Activated T-helper 1 cell treated with anti-CD3 and anti-CD28 coated beads, Interleukin-12 subunit alpha, Interleukin-12 subunit beta, Interleukin-2, Interleukin-4 antibody, amounts not matched to agents 30 ng/mL and 10 ng/mL and 1 ng/mL, durations not matched to agents 14 hours and 24 hours and 36 hours (primary cell): ENCODE data around the gene KIF21B. TPM values are rescaled to one million over a fixed set of nuclear protein-coding genes. Genes with fewer than 3 reads are reported as not detected.
A peak's percentile ranks its signal among the peaks of the same experiment; 100 is the strongest.

Source experiments
- DNase-seq: peaks from one replicate; pipeline ENCODE4 v3.0.0; 2021; ENCODE audit warnings: low spot score
- H3K27ac Mint-ChIP-seq: one replicate; pipeline ENCODE4 v1.8.0; 2021; ENCODE audit warnings: mild to moderate bottlenecking, mixed read lengths
- H3K27me3 Mint-ChIP-seq: one replicate; pipeline ENCODE4 v1.8.0; 2022; ENCODE audit warnings: mild to moderate bottlenecking, moderate library complexity, mixed read lengths; ENCODE audit not compliant: insufficient read depth
- H3K36me3 Mint-ChIP-seq: one replicate; pipeline ENCODE4 v1.8.0; 2021; ENCODE audit warnings: low read depth, mixed read lengths
- H3K4me1 Mint-ChIP-seq: one replicate; pipeline ENCODE4 v1.8.0; 2021; ENCODE audit warnings: low read depth, mixed read lengths
- H3K4me3 Mint-ChIP-seq: one replicate; pipeline ENCODE4 v1.8.0; 2021; ENCODE audit warnings: mild to moderate bottlenecking, moderate library complexity, mixed read lengths
- H3K9me3 Mint-ChIP-seq: one replicate; pipeline ENCODE4 v1.8.0; 2021; ENCODE audit warnings: mixed read lengths
- intact Hi-C: fragments of 100-400 bp; cut with micrococcal nuclease; formaldehyde crosslinking; loops from one replicate; pipeline ENCODE4 v1.15.1; 2024
- total RNA-seq: library from RNA; stranded (reverse); gene quantifications from 2 replicates; pipeline ENCODE4 v1.2.3, GENCODE V29; 2022

KIF21B gene
- total RNA-seq, 1 donor from 2014 or later, result 52.0 TPM

GRCh38 chr1:201039876-201040275, 16.4 kb upstream of the KIF21B start:
- Mint-ChIP-seq H3K27me3 (peaks cover 7% of the 10 kb centered on the region), H3K4me3 (no peak overlapping the region), H3K9me3 (no peaks in the 10 kb centered on the region), H3K27ac (no peak overlapping the region), H3K36me3 (no peaks in the 10 kb centered on the region), H3K4me1 (peaks cover 5% of the 10 kb centered on the region)
- intact Hi-C loops, result loop anchor here (5.0 kb wide), 1 partner anchor 418 kb away; the partner anchor contains the start of gene KIF14
- DNase-seq, result no peak

GRCh38 chr1:201039418-201039817, 15.9 kb upstream of the KIF21B start:
- H3K4me1 Mint-ChIP-seq, result peaks cover 5% of the 10 kb centered on the region
- peaks cover 7% of the 10 kb centered on the region for H3K27me3 Mint-ChIP-seq
- H3K27ac Mint-ChIP-seq, result no peak overlapping the region
- intact Hi-C loops, result no loop called here
- no peaks in the 10 kb centered on the region for H3K9me3 Mint-ChIP-seq
- no peak for DNase-seq
- H3K4me3 Mint-ChIP-seq, result no peak overlapping the region
- no peaks in the 10 kb centered on the region for H3K36me3 Mint-ChIP-seq

- Mint-ChIP-seq H3K27ac (no peak overlapping the region), H3K27me3 (peaks cover 4% of the 10 kb centered on the region), H3K36me3 (no peaks in the 10 kb centered on the region), H3K4me1 (peaks cover 5% of the 10 kb centered on the region), H3K9me3 (no peaks in the 10 kb centered on the region), H3K4me3 (no peak overlapping the region)
- intact Hi-C loops, result no loop called here
- no peak for DNase-seq
Observed at GRCh38 chr1:201038186-201038876, 14.8 kb upstream of the KIF21B start.

GRCh38 chr1:201036188-201036842, 12.8 kb upstream of the KIF21B start:
- intact Hi-C loops, result no loop called here
- Mint-ChIP-seq H3K27me3 (no peaks in the 10 kb centered on the region), H3K36me3 (no peaks in the 10 kb centered on the region), H3K4me3 (no peak overlapping the region), H3K9me3 (no peaks in the 10 kb centered on the region), H3K4me1 (no peaks in the 10 kb centered on the region), H3K27ac (no peak overlapping the region)
- DNase-seq, result no peak

GRCh38 chr1:201034671-201035070, 11.2 kb upstream of the KIF21B start:
- no peak for DNase-seq
- Mint-ChIP-seq H3K9me3 (no peaks in the 10 kb centered on the region), H3K4me1 (no peaks in the 10 kb centered on the region), H3K36me3 (no peaks in the 10 kb centered on the region), H3K27me3 (no peaks in the 10 kb centered on the region), H3K4me3 (no peak overlapping the region), H3K27ac (no peak overlapping the region)
- intact Hi-C loops, result no loop called here

GRCh38 chr1:201032408-201032807, 8.9 kb upstream of the KIF21B start:
- Mint-ChIP-seq H3K9me3 (no peaks in the 10 kb centered on the region), H3K27ac (no peak overlapping the region), H3K4me1 (peaks cover 5% of the 10 kb centered on the region), H3K36me3 (no peaks in the 10 kb centered on the region), H3K27me3 (no peaks in the 10 kb centered on the region), H3K4me3 (no peak overlapping the region)
- intact Hi-C loops, result no loop called here
- no peak for DNase-seq

GRCh38 chr1:201028461-201028889, 5.0 kb upstream of the KIF21B start:
- Mint-ChIP-seq H3K4me3 (no peak overlapping the region), H3K36me3 (no peaks in the 10 kb centered on the region), H3K27ac (no peak overlapping the region), H3K27me3 (no peaks in the 10 kb centered on the region), H3K4me1 (peaks cover 38% of the 10 kb centered on the region), H3K9me3 (no peaks in the 10 kb centered on the region)
- no peak for DNase-seq
- intact Hi-C loops, result loop anchor here (10.0 kb wide), 2 partner anchors 926 to 1136 kb away; partner anchors contain the start of genes PTPN7 and TIMM17A

GRCh38 chr1:201026836-201027235, 3.3 kb upstream of the KIF21B start:
- DNase-seq, result no peak
- Mint-ChIP-seq H3K27ac (no peak overlapping the region), H3K36me3 (peaks cover 8% of the 10 kb centered on the region), H3K4me1 (peaks cover 49% of the 10 kb centered on the region), H3K4me3 (peak overlapping the region; percentile 38), H3K9me3 (no peaks in the 10 kb centered on the region), H3K27me3 (no peaks in the 10 kb centered on the region)
- intact Hi-C loops, result loop anchor here (10.0 kb wide), 2 partner anchors 928 to 1138 kb away; partner anchors contain the start of genes PTPN7 and TIMM17A

- peak overlapping the region; percentile 38 for H3K4me3 Mint-ChIP-seq
Observed at GRCh38 chr1:201026234-201026633, 2.7 kb upstream of the KIF21B start.

GRCh38 chr1:201025571-201026002, 2.1 kb upstream of the KIF21B start:
- no peaks in the 10 kb centered on the region for H3K9me3 Mint-ChIP-seq
- intact Hi-C loops, result loop anchor here (10.0 kb wide), 2 partner anchors 929 to 1139 kb away; partner anchors contain the start of genes PTPN7 and TIMM17A
- H3K27ac Mint-ChIP-seq, result peak overlapping the region; percentile 32
- H3K4me3 Mint-ChIP-seq, result peak overlapping the region; percentile 38
- H3K36me3 Mint-ChIP-seq, result peaks cover 9% of the 10 kb centered on the region
- DNase-seq, result no peak
- peaks cover 58% of the 10 kb centered on the region for H3K4me1 Mint-ChIP-seq
- no peaks in the 10 kb centered on the region for H3K27me3 Mint-ChIP-seq

More at GRCh38 chr1:201026234-201026633, 2.7 kb upstream of the KIF21B start:
- H3K36me3 Mint-ChIP-seq, result peaks cover 9% of the 10 kb centered on the region
- peaks cover 52% of the 10 kb centered on the region for H3K4me1 Mint-ChIP-seq
- H3K27me3 Mint-ChIP-seq, result no peaks in the 10 kb centered on the region
- intact Hi-C loops, result loop anchor here (10.0 kb wide), 2 partner anchors 929 to 1139 kb away; partner anchors contain the start of genes PTPN7 and TIMM17A
- no peak for DNase-seq
- peak overlapping the region; percentile 32 for H3K27ac Mint-ChIP-seq
- H3K9me3 Mint-ChIP-seq, result no peaks in the 10 kb centered on the region

GRCh38 chr1:201024625-201024998, 1.1 kb upstream of the KIF21B start:
- no peak for DNase-seq
- Mint-ChIP-seq H3K27ac (no peak overlapping the region), H3K36me3 (peaks cover 9% of the 10 kb centered on the region), H3K27me3 (no peaks in the 10 kb centered on the region), H3K4me3 (peak overlapping the region; percentile 38), H3K9me3 (no peaks in the 10 kb centered on the region), H3K4me1 (peaks cover 67% of the 10 kb centered on the region)
- intact Hi-C loops, result loop anchor here (10.0 kb wide), 2 partner anchors 930 to 1140 kb away; partner anchors contain the start of genes PTPN7 and TIMM17A

GRCh38 chr1:201023920-201024624, 558 bp upstream of the KIF21B start:
- no peak for DNase-seq
- intact Hi-C loops, result loop anchor here (1.0 to 10.0 kb wide), 5 partner anchors 9 to 1141 kb away; partner anchors contain the start of genes PTPN7 and TIMM17A
- no peak overlapping the region for H3K27ac Mint-ChIP-seq
- H3K9me3 Mint-ChIP-seq, result no peaks in the 10 kb centered on the region
- H3K4me3 Mint-ChIP-seq, result peak overlapping the region; percentile 38
- peaks cover 14% of the 10 kb centered on the region for H3K36me3 Mint-ChIP-seq
- peaks cover 73% of the 10 kb centered on the region for H3K4me1 Mint-ChIP-seq
- no peaks in the 10 kb centered on the region for H3K27me3 Mint-ChIP-seq
